Natural killer cell (primary cell): ENCODE data around the gene ZNF548. TPM values are rescaled to one million over a fixed set of nuclear protein-coding genes. Genes with fewer than 3 reads are reported as not detected.

Source experiments
- ATAC-seq, 3 donors: fragments of 150-1000 bp in 2 of 3; fragments of 200-7000 bp in 1 of 3; cut with Tn5 transposase; 1 replicate in 1 of 3; 2 replicates in 2 of 3; pipeline ENCODE4 v1.10.0; 2021; ENCODE audit warnings: mild to moderate bottlenecking in 2 of 3, moderate library complexity in 2 of 3
- DNase-seq, 2 donors: peaks; one replicate each; pipeline versions ENCODE4 v3.0.0 to v3.0.0-alpha.2; 2013 to 2021; ENCODE audit warnings: mixed read lengths in 1 of 2
- H3K27ac ChIP-seq: one replicate; pipeline ENCODE4 v1.5.1; 2013; ENCODE audit warnings: mild to moderate bottlenecking, low read length
- H3K27me3 ChIP-seq: one replicate; pipeline ENCODE4 v1.6.1; 2013; ENCODE audit warnings: low read length; ENCODE audit not compliant: control insufficient read depth, insufficient read depth
- H3K36me3 ChIP-seq: one replicate; pipeline ENCODE4 v1.6.1; 2013; ENCODE audit warnings: low read length; ENCODE audit not compliant: control insufficient read depth, insufficient read depth
- H3K4me1 ChIP-seq: one replicate; pipeline ENCODE4 v1.6.1; 2013; ENCODE audit warnings: low read length; ENCODE audit not compliant: control insufficient read depth, insufficient read depth
- H3K4me3 ChIP-seq: one replicate; pipeline ENCODE4 v1.5.1; 2013; ENCODE audit warnings: low read length
- H3K9me3 ChIP-seq: one replicate; pipeline ENCODE4 v1.6.1; 2013; ENCODE audit warnings: low read length; ENCODE audit not compliant: control insufficient read depth, insufficient read depth
- H3K27ac Mint-ChIP-seq, 2 donors: one replicate each; pipeline ENCODE4 v1.8.0; 2022; ENCODE audit warnings: mild to moderate bottlenecking in 2 of 2, mixed read lengths in 2 of 2, moderate library complexity in 1 of 2
- H3K27me3 Mint-ChIP-seq, 2 donors: one replicate each; pipeline ENCODE4 v1.8.0; 2022; ENCODE audit warnings: low read depth in 2 of 2, mixed read lengths in 2 of 2
- H3K36me3 Mint-ChIP-seq: one replicate; pipeline ENCODE4 v1.8.0; 2022; ENCODE audit warnings: mixed read lengths
- H3K4me1 Mint-ChIP-seq, 2 donors: one replicate each; pipeline ENCODE4 v1.8.0; 2022; ENCODE audit warnings: mixed read lengths in 2 of 2
- H3K4me3 Mint-ChIP-seq: one replicate; pipeline ENCODE4 v1.8.0; 2022; ENCODE audit warnings: mild to moderate bottlenecking, moderate library complexity, mixed read lengths
- H3K9me3 Mint-ChIP-seq, 2 donors: one replicate each; pipeline ENCODE4 v1.8.0; 2022; ENCODE audit warnings: mixed read lengths in 2 of 2
- CTCF ChIP-seq: fragments of 200-600 bp; IDR thresholded peaks from one replicate; pipeline ENCODE4 v1.8.0; 2022; ENCODE audit warnings: antibody characterized with exemption
- WGBS: methylation state at CpG from one replicate; pipeline ENCODE4 v1.1.7; 2013; ENCODE audit warnings: missing lambda C conversion rate; ENCODE audit not compliant: insufficient coverage; 5-methylcytosine and 5-hydroxymethylcytosine counted together
- intact Hi-C: fragments of 100-400 bp; cut with micrococcal nuclease; formaldehyde crosslinking; loops from one replicate; pipeline ENCODE4 v1.14.2; 2022
- total RNA-seq, 4 donors: library from RNA; stranded (reverse); fragments of 120-200 nt in 1 of 4; gene quantifications; one replicate each; pipeline versions ENCODE4 v1.2.3 to v1.2.4, GENCODE V29; 2013 to 2022

The ZNF548 gene
- total RNA-seq, 3 donors from 2014 or later (not counting 1 experiment from before 2014, with no cell fraction given), result 75.5 to 104 (median 96.9) TPM

- no peak for DNase-seq
- Mint-ChIP-seq H3K4me1 (peaks cover 0 to 26% of the 10 kb centered on the region in 2 donors), H3K9me3 (peaks cover 0 to 8% of the 10 kb centered on the region in 2 donors), H3K27ac (no peak overlapping the region), H3K4me3 (no peak overlapping the region), H3K36me3 (peaks cover 29% of the 10 kb centered on the region), H3K27me3 (no peaks in the 10 kb centered on the region)
- WGBS, result 98% methylated on average over 6 of the region's 7 CpGs
- ATAC-seq, result no peak
- H3K4me1 ChIP-seq, result no peaks in the 10 kb centered on the region
- no peaks in the 10 kb centered on the region for H3K27me3 ChIP-seq
- H3K4me3 ChIP-seq, result no peak overlapping the region
- peaks cover 42% of the 10 kb centered on the region for H3K9me3 ChIP-seq
- intact Hi-C loops, result no loop called here
- no peak for TF ChIP-seq CTCF
- no peak overlapping the region for H3K27ac ChIP-seq
- H3K36me3 ChIP-seq, result peaks cover 4% of the 10 kb centered on the region
Observed at GRCh38 chr19:57441979-57442752, 52.5 kb downstream of the ZNF548 start.

- Mint-ChIP-seq H3K27me3 (no peaks in the 10 kb centered on the region), H3K27ac (no peak overlapping the region), H3K36me3 (peaks cover 29% of the 10 kb centered on the region), H3K4me1 (peaks cover 0 to 26% of the 10 kb centered on the region in 2 donors), H3K9me3 (peaks cover 0 to 8% of the 10 kb centered on the region in 2 donors), H3K4me3 (no peak overlapping the region)
- WGBS, result 64% methylated on average over 5 of the region's 5 CpGs
- no peak overlapping the region for H3K27ac ChIP-seq
- TF ChIP-seq CTCF, result no peak
- DNase-seq (no peak), ATAC-seq (no peak)
- peaks cover 4% of the 10 kb centered on the region for H3K36me3 ChIP-seq
- no peaks in the 10 kb centered on the region for H3K4me1 ChIP-seq
- no peaks in the 10 kb centered on the region for H3K27me3 ChIP-seq
- no peak overlapping the region for H3K4me3 ChIP-seq
- H3K9me3 ChIP-seq, result peaks cover 42% of the 10 kb centered on the region
- intact Hi-C loops, result no loop called here
Observed at GRCh38 chr19:57443121-57443696, 53.6 kb downstream of the ZNF548 start.

DNA sequence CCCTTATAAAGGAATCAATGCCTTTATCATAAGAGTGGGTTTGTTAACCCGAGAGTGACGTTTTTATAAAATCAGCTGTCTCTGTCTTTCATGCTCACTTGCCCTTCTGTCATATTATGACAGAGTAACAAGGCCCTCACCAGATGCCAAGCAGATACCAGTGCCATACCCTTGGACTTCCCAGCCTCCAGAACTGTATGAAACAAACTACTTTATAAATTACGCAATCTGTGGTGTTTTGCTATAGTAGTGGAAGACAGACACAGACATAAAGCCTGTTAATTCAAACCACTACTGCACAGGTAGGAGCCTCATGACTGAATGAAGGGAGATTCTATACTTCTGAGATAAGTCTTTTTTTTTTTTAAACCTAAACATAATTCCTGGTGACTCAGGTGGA is 62.7 kb downstream of the ZNF548 start:
- Histone ChIP-seq H3K27me3 (no peaks in the 10 kb centered on the region), H3K4me1 (no peaks in the 10 kb centered on the region), H3K27ac (no peak overlapping the region), H3K36me3 (no peaks in the 10 kb centered on the region), H3K4me3 (no peak overlapping the region), H3K9me3 (peaks cover 13% of the 10 kb centered on the region)
- no peaks in the 10 kb centered on the region for H3K27me3 Mint-ChIP-seq
- peaks cover 8 to 12% of the 10 kb centered on the region in 2 donors for H3K9me3 Mint-ChIP-seq
- no peak overlapping the region for H3K27ac Mint-ChIP-seq
- ATAC-seq (no peak), DNase-seq (no peak)
- intact Hi-C loops, result no loop called here
- TF ChIP-seq CTCF, result no peak
- no peaks in the 10 kb centered on the region for H3K4me1 Mint-ChIP-seq
- 95% methylated on average over 2 of the region's 3 CpGs for WGBS
- H3K4me3 Mint-ChIP-seq, result no peak overlapping the region
- peaks cover 16% of the 10 kb centered on the region for H3K36me3 Mint-ChIP-seq

Other genes starting within 250 kb of the ZNF548 start
- not detected for gene ZIM3, start 244.7 kb upstream of the ZNF548 start, total RNA-seq
- gene DUXA, start 222.4 kb upstream of the ZNF548 start, total RNA-seq, result not detected
- gene ZNF264, start 198.4 kb upstream of the ZNF548 start, total RNA-seq, result 10 to 100 TPM; 50.4 to 62.1 (median 54.2) TPM
- gene AURKC, start 158.8 kb upstream of the ZNF548 start, total RNA-seq, result 1 to 10 TPM; 2.3 to 3.5 (median 2.8) TPM
- gene ZNF805, start 149.2 kb upstream of the ZNF548 start, total RNA-seq, result 10 to 100 TPM; 25.9 to 32.7 (median 31.0) TPM
- gene ZNF460, start 109.4 kb upstream of the ZNF548 start, total RNA-seq, result 10 to 100 TPM; 67.8 to 74.1 (median 69.7) TPM
- 1 to 10 TPM; 4.7 to 7.2 (median 5.9) TPM for gene ZNF543, start 69.4 kb upstream of the ZNF548 start, total RNA-seq
- gene ZNF304, start 38.6 kb upstream of the ZNF548 start, total RNA-seq, result 10 to 100 TPM in 1 of 3 donors, 1 to 10 TPM in 2; 6.6 to 10.7 (median 9.2) TPM
- gene TRAPPC2B, start 26.3 kb upstream of the ZNF548 start, total RNA-seq, result 10 to 100 TPM in 2 of 3 donors, 1 to 10 TPM in 1; 7.4 to 15.6 (median 13.7) TPM
- gene ZNF547, start 26.3 kb upstream of the ZNF548 start, total RNA-seq, result 1 to 10 TPM in 1 of 3 donors, under 1 TPM in 2; 0.48 to 1.2 (median 0.92) TPM
- gene ZNF17, start 21.3 kb downstream of the ZNF548 start, total RNA-seq, result 10 to 100 TPM; 13.0 to 15.0 (median 13.3) TPM
- 1 to 10 TPM; 7.0 to 9.8 (median 7.8) TPM for gene ZNF749, start 45.5 kb downstream of the ZNF548 start, total RNA-seq
- under 1 TPM in 1 of 3 donors, not detected in 2; 0.40 TPM for gene VN1R1, start 67.3 kb downstream of the ZNF548 start, total RNA-seq
- gene ZNF772, start 87.7 kb downstream of the ZNF548 start, total RNA-seq, result 1 to 10 TPM; 1.3 to 3.5 (median 1.4) TPM
- gene ZNF419, start 97.9 kb downstream of the ZNF548 start, total RNA-seq, result 10 to 100 TPM in 1 of 3 donors, 1 to 10 TPM in 2; 5.9 to 11.3 (median 8.5) TPM
- 10 to 100 TPM in 2 of 3 donors, 1 to 10 TPM in 1; 4.3 to 10.2 (median 10.2) TPM for gene ZNF773, start 110.1 kb downstream of the ZNF548 start, total RNA-seq
- gene ZNF549, start 137.5 kb downstream of the ZNF548 start, total RNA-seq, result 10 to 100 TPM in 1 of 3 donors, 1 to 10 TPM in 2; 7.1 to 12.1 (median 8.6) TPM
- gene ZNF550, start 170.0 kb downstream of the ZNF548 start, total RNA-seq, result 10 to 100 TPM; 11.2 to 12.5 (median 12.1) TPM
- gene ZNF416, start 189.1 kb downstream of the ZNF548 start, total RNA-seq, result 1 to 10 TPM; 1.7 to 5.3 (median 3.3) TPM
- gene ZIK1, start 194.3 kb downstream of the ZNF548 start, total RNA-seq, result 1 to 10 TPM; 2.7 to 8.2 (median 6.5) TPM
- gene ZNF530, start 210.0 kb downstream of the ZNF548 start, total RNA-seq, result 1 to 10 TPM; 5.1 to 8.0 (median 5.6) TPM
- 10 to 100 TPM; 18.5 to 22.0 (median 20.5) TPM for gene ZNF134, start 224.4 kb downstream of the ZNF548 start, total RNA-seq
- 10 to 100 TPM; 33.7 to 47.0 (median 36.9) TPM for gene ZNF211, start 243.3 kb downstream of the ZNF548 start, total RNA-seq